ENCODE results near the gene DCAF6.
A peak's percentile ranks its signal among the peaks of the same experiment; 100 is the strongest.
"Not testable (repeated sequence)": the region's sequence is repeated elsewhere in the genome, so short reads cannot be mapped to it uniquely, and the experiment has no call there.

DCAF6 gene

DNA sequence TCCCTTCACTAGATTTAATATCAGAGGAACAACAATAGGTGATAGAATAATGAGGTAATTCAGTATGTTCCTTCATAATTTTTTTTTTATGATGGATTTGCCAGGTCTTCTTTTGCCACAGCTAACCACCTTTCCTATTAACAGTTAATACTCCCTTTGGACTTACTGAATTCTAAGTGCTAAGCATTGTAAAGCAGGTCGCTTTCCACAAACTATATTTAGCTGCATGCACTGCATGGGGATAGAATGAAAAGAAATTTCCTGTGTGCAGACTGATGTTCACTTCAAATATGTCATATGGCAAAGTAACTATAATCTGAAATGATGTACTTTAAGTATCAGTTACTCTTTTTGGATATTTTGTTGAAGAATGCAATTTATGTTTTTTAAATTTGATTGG lies 114.4 kb downstream of the DCAF6 start:
- no peak for ATAC-seq (replicated peaks)

DNA sequence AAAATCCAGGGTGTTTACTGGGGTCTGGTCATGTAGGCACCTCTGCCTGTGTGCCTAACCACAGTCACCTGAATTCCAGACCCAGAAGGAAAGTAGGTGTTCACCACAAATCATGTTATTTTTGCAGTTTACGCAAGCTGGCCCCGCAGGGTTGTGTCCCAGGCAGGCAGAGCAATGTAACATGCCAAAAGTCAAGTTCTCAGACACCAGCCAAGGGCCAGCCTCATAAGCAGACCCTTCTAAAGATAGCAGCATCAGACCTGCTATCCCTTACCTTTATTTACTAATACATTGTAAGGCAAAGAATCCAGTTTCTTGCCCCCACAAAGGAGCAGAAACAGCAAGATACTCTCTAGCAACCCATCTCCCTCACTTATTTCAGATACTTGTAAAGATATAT lies 117.2 kb downstream of the DCAF6 start:
- no peak overlapping the region for H3K27ac Mint-ChIP-seq
- H3K27me3 Mint-ChIP-seq, result no peaks in the 10 kb centered on the region
- H3K4me1 Mint-ChIP-seq, result no peaks in the 10 kb centered on the region
- DNase-seq (no peak), ATAC-seq (replicated peaks) (no peak)
- H3K4me3 Mint-ChIP-seq, result no peak overlapping the region
- peaks cover 13 to 28% of the 10 kb centered on the region in 2 donors for H3K36me3 Mint-ChIP-seq
- peaks cover 0 to 2% of the 10 kb centered on the region in 2 donors for H3K9me3 Mint-ChIP-seq

More for the DNA sequence above, 114.4 kb downstream of the DCAF6 start:
- no peak for DNase-seq
- Mint-ChIP-seq H3K4me3 (no peak overlapping the region), H3K27me3 (no peaks in the 10 kb centered on the region), H3K36me3 (peaks cover 13 to 22% of the 10 kb centered on the region in 2 donors), H3K4me1 (no peaks in the 10 kb centered on the region), H3K9me3 (no peaks in the 10 kb centered on the region), H3K27ac (no peak overlapping the region)

DNA sequence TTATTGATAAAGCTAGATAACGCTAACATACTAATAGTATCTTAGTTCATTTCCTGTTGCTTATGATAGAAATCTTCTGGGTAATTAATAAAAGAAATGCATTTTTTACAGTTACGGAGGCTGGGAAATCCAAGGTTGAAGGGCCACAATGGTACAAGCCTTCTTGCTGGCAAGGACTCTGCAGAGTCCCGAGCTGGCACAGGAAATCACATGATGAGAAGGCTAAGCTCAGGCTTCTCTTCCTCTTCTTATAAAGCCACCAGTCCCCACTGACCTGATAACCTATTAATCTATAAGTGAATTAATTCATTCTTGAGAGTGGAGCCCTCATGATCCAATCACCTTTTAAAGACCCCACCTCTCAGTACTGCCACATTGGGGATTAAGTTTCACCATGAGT lies 117.6 kb downstream of the DCAF6 start:
- Mint-ChIP-seq H3K36me3 (peaks cover 11 to 30% of the 10 kb centered on the region in 2 donors), H3K4me1 (no peaks in the 10 kb centered on the region), H3K4me3 (no peak overlapping the region), H3K9me3 (peaks cover 0 to 2% of the 10 kb centered on the region in 2 donors), H3K27ac (no peak overlapping the region), H3K27me3 (no peaks in the 10 kb centered on the region)
- no peak for ATAC-seq (replicated peaks)
- DNase-seq, result no peak

DNA sequence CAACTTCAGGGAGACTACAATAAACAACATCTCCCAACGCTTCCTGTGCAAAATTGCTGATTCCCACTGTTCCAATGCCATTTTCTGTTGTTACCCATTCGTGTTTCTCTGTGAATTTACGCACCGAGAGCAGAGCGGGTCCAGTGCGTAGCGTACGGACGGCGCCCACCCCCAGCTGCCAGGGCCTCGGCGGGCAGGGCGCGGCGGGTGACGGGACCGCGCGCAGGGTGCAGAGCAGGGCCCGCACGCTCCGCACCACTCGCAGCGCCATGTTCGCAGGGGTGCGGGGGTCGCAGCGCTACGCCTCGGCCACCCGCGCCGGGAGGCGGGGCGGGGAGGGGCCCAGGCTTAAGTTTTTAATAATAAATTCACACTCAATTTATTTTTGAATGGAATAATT lies 119.7 kb downstream of the DCAF6 start:
- H3K4me3 Mint-ChIP-seq, H3K27ac Mint-ChIP-seq, H3K4me1 Mint-ChIP-seq, DNase-seq, H3K27me3 Mint-ChIP-seq, H3K9me3 Mint-ChIP-seq: not testable (repeated sequence)
- peaks cover 19 to 38% of the 10 kb centered on the region in 2 donors for H3K36me3 Mint-ChIP-seq
- peak; percentile 52 to 57 for ATAC-seq (replicated peaks)

DNA sequence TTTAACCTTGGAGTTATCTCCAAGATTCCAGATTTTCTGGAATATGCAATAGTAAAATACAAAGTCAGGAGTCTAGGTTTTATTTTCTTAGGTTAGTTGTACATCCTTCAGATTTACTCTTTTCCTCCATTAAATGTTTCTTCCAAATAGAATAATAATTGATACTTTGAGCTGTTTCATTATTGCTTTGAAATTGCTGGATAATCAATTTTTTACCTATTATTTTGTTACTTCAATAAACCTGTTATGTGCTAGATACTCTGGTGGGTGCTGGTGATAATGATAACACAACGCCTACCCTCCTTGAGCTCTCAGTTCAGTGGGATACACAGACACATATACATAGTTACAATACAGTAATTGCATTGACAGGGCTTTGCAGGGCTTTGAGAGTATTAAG lies 120.9 kb downstream of the DCAF6 start:
- H3K27ac Mint-ChIP-seq, result no peak overlapping the region
- H3K4me3 Mint-ChIP-seq, result no peak overlapping the region
- DNase-seq (no peak), ATAC-seq (replicated peaks) (no peak)
- no peaks in the 10 kb centered on the region for H3K27me3 Mint-ChIP-seq
- H3K36me3 Mint-ChIP-seq, result peaks cover 19 to 34% of the 10 kb centered on the region in 2 donors
- H3K9me3 Mint-ChIP-seq, result peaks cover 0 to 2% of the 10 kb centered on the region in 2 donors
- H3K4me1 Mint-ChIP-seq, result no peaks in the 10 kb centered on the region

DNA sequence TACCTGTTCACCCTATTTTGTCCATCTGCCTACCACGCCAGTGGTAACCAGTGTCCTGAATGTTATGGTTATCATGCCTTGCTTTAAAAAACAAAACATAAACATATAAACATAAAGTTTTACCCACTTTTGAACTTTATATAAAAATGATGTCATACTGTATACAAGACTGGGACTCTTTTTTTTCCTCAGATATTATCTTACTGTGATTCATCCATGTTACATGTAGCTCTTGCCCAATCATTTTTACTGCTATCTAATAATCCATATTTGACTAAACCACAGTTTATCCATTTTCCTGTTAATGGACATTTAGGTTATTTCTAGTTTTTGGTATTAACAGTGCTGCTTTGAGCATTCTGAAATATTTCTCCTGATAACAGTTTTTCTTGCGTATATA lies 121.4 kb downstream of the DCAF6 start:
- DNase-seq, result no peak
- Mint-ChIP-seq H3K4me1 (no peaks in the 10 kb centered on the region), H3K4me3 (no peak overlapping the region), H3K9me3 (peaks cover 0 to 2% of the 10 kb centered on the region in 2 donors), H3K36me3 (peaks cover 19 to 31% of the 10 kb centered on the region in 2 donors), H3K27me3 (no peaks in the 10 kb centered on the region), H3K27ac (no peak overlapping the region)
- ATAC-seq (replicated peaks), result no peak

DNA sequence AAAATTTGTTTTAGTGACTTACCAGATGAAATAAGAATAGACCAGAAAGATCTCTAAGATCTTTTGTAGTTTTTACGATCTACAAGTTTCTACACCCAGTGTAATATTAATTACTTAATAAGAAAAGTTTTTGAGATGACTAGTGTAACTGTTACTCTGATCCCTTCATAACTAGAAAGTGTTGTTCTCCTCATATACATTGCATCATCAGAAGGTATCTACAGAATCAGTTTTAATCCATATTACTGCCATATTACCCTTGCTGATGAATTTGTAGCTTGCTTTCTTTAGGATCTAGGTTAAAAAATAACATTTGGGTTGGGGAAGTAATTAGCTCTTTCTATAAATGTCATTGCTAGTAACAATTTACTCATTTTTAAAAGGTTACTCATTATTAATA lies 127.7 kb downstream of the DCAF6 start:
- H3K36me3 Mint-ChIP-seq, result peaks cover 19 to 29% of the 10 kb centered on the region in 2 donors
- DNase-seq, result no peak

DNA sequence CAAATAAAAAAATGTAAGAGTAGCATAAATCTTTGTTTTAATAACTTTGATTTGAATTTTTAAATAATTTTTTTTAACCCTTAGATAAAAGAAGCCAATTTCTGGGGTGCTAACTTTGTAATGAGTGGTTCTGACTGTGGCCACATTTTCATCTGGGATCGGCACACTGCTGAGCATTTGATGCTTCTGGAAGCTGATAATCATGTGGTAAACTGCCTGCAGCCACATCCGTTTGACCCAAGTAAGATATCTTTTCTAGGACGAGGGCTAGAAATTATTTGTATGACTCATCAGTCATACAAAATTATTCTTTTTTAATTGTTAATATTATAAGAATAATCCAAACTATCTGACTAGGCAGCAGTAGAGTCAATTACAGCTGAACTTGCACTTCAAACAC lies 129.0 kb downstream of the DCAF6 start:
- Mint-ChIP-seq H3K27ac (no peak overlapping the region), H3K27me3 (no peaks in the 10 kb centered on the region), H3K36me3 (peaks cover 16 to 24% of the 10 kb centered on the region in 2 donors), H3K9me3 (no peaks in the 10 kb centered on the region), H3K4me3 (no peak overlapping the region), H3K4me1 (no peaks in the 10 kb centered on the region)
- DNase-seq (no peak), ATAC-seq (replicated peaks) (no peak)

More for the DNA sequence above, 127.7 kb downstream of the DCAF6 start:
- no peak for ATAC-seq (replicated peaks)
- no peak overlapping the region for H3K4me3 Mint-ChIP-seq
- H3K27ac Mint-ChIP-seq, result no peak overlapping the region
- H3K27me3 Mint-ChIP-seq, result no peaks in the 10 kb centered on the region
- H3K4me1 Mint-ChIP-seq, result no peaks in the 10 kb centered on the region
- no peaks in the 10 kb centered on the region for H3K9me3 Mint-ChIP-seq

DNA sequence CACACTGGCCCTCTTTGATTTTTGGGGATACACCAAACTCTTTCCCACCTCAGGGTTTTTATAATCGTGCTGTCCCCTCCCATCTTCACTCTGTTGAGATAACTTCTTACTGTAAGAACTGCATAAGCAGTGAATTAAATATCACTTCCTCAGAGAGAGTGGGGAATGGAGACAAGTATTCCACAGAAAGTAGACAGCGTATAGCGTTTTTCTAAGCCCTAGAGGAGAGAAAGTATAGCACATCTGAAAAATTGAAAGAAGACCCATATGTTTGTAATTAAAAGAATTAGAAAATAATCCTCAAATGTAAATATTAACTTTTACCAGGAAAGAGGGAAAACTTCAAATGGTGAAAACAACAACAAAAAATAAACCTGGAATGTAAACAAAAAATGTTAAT lies 132.9 kb downstream of the DCAF6 start:
- no peaks in the 10 kb centered on the region for H3K4me1 Mint-ChIP-seq

DNA sequence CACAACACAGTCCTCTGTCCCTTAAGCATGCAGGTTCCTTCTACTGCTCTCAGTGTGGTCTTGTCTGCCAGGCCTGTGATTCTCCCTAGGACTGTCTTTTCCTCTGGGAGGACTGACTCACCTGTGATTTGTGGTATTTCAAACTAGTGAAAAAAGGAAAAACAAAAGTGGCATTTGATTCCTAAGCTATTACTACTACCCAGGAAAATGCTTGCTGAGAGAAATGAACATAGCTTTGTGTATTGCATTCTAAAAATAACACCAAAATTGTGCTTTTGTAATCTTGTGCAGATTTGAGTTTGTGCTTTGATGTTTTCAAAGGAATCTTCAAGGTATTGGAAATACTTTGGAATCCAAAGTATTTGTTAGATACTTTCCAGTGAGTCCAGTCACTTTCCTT lies 143.3 kb downstream of the DCAF6 start:
- Mint-ChIP-seq H3K4me3 (no peak overlapping the region), H3K36me3 (peaks cover 17 to 20% of the 10 kb centered on the region in 2 donors), H3K27me3 (no peaks in the 10 kb centered on the region), H3K27ac (no peak overlapping the region), H3K9me3 (no peaks in the 10 kb centered on the region), H3K4me1 (peaks cover 2 to 4% of the 10 kb centered on the region in 2 donors)
- ATAC-seq (replicated peaks) (no peak), DNase-seq (no peak)

More for the DNA sequence above, 132.9 kb downstream of the DCAF6 start:
- Mint-ChIP-seq H3K9me3 (no peaks in the 10 kb centered on the region), H3K27ac (no peak overlapping the region), H3K4me3 (no peak overlapping the region), H3K27me3 (no peaks in the 10 kb centered on the region), H3K36me3 (peaks cover 30 to 42% of the 10 kb centered on the region in 2 donors)
- DNase-seq, result no peak
- ATAC-seq (replicated peaks), result no peak

DNA sequence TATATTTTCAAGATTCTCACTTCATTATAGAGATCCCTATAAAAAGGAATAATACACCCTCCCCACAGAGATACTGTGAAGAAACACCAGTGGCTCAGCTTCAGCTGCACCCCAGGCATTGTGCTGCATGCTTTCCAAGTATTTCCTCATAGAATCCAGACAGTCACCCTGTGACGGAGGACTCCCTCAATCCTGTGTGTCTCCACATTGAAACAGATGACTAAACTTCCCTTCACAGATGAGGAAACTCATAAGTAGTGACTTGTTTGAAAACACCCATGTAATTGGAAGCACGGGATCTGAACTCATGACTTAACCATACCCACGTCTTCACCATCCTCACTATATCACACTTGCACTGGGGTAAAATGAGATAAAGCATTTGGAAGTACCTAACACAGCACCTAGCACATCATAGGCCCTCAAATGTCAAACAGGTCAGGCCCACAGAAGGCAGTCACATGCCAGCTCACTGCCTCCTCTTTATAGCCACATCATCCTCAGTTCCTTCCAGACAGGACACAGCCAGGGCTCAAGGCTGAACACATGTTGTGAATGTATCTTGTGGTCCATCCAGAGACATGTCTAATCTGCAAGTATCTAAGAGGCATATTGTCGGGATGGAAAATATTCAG lies 145.0 kb downstream of the DCAF6 start:
- no peak overlapping the region for H3K4me3 Mint-ChIP-seq
- no peak overlapping the region for H3K27ac Mint-ChIP-seq
- no peaks in the 10 kb centered on the region for H3K27me3 Mint-ChIP-seq
- H3K36me3 Mint-ChIP-seq, result peaks cover 12% of the 10 kb centered on the region in 2 donors
- peaks cover 4 to 11% of the 10 kb centered on the region in 2 donors for H3K4me1 Mint-ChIP-seq
- no peak for DNase-seq
- H3K9me3 Mint-ChIP-seq, result no peaks in the 10 kb centered on the region
- ATAC-seq (replicated peaks), result no peak

DNA sequence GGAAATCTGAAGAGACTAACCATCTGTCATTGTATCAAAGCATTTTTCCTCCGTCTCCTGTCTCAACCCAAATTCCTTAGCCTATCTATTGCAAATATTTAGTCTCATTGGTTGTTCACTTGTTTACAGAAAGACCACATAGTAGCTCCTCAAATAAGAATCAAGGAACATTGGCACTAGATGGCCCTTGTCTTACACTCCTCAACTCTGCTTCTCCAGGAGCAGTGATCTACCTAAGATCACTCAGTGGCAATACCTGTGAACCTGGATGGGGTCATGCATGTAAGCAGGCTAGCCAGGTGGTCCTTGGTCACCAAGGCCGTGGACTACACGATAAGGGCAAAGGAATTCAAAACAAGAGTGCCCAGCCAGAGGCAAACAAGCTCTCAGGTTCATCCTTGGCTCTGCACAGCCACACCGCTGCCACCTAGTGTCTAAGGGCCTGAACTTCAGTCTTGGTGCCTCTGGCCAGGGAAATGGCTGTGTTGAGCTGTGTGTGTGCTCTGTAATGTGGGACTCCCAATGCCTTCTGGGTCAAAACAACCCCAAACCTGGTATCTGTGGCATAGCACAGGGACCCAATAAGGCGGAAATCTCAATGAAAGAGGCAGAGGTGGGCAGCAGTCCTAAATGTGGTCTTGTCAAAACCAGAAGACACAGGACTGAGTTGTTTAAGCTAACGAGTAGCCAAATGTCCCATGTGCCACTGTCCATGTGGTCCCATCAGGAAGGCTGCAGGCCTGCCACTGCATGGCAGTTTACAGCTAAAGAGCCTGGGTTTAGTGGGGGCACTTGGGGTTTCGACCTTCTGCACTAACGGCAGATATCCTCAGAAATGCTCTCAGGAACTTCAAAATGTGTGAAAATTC lies 145.8 kb downstream of the DCAF6 start:
- H3K4me1 Mint-ChIP-seq, result peaks cover 4 to 11% of the 10 kb centered on the region in 2 donors
- ATAC-seq (replicated peaks) (peak; percentile 84 to 85), DNase-seq (peak; percentile 50)
- H3K4me3 Mint-ChIP-seq, result no peak overlapping the region
- peaks cover 6 to 10% of the 10 kb centered on the region in 2 donors for H3K36me3 Mint-ChIP-seq
- no peaks in the 10 kb centered on the region for H3K27me3 Mint-ChIP-seq
- no peak overlapping the region for H3K27ac Mint-ChIP-seq
- H3K9me3 Mint-ChIP-seq, result no peaks in the 10 kb centered on the region

DNA sequence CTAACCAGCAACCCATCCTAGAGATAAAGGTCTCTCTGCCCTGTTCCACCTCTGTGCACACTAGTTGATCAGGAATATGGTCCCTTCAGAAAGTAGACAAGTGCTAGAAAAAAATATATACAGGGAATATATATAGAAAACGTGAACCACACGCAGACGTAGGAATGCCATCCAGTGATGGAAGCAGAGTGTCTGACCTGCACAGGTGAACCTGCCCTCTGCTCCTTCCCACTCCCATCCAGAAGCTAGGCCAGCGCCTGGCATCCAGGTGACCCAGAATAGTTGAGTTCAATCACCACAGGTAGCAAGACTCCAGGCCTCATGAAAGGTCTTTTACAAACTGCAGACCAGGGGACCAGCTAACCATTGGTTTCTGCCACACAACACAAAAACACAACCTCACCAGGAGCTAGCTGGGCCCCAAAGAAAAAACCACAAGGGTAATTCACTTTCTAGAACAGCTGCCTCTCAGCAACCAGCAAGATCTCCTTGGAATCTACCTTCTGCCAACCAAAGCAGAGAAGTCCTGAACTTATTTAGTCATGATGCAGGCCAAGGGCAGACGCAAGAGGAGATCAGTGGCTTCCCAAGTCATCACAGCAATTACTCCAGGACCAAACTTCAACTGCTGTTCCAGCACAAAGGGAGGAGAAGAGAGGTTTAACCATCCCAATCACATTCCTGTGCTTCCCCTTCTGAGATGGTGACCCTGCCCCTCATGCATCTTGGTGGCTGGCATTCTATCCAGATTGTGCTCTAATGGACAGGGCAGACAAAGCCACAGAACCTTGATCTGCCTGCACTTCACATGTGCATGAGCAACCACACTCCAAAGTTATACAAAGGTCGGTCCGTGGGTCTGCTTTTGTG lies 147.2 kb downstream of the DCAF6 start:
- no peaks in the 10 kb centered on the region for H3K9me3 Mint-ChIP-seq
- peaks cover 4 to 11% of the 10 kb centered on the region in 2 donors for H3K4me1 Mint-ChIP-seq
- DNase-seq (no peak), ATAC-seq (replicated peaks) (no peak)
- H3K27ac Mint-ChIP-seq, result no peak overlapping the region
- no peaks in the 10 kb centered on the region for H3K27me3 Mint-ChIP-seq
- peaks cover 0 to 10% of the 10 kb centered on the region in 2 donors for H3K36me3 Mint-ChIP-seq
- H3K4me3 Mint-ChIP-seq, result no peak overlapping the region
